Muscle of leg (tissue), 16 donors: ENCODE data around the gene ASCC3. TPM values are rescaled to one million over a fixed set of nuclear protein-coding genes. Genes with fewer than 3 reads are reported as not detected.

Experiments used
- DNase-seq: peaks from one replicate; pipeline ENCODE4 v3.0.0; 2013
- H3K27ac ChIP-seq: one replicate; pipeline ENCODE4 v1.5.1; 2013; ENCODE audit warnings: mild to moderate bottlenecking, low read length, control low read depth
- H3K27me3 ChIP-seq: one replicate; pipeline ENCODE4 v1.6.1; 2013; ENCODE audit warnings: low read length; ENCODE audit not compliant: control insufficient read depth, insufficient read depth
- H3K36me3 ChIP-seq: one replicate; pipeline ENCODE4 v1.6.1; 2013; ENCODE audit warnings: low read length; ENCODE audit not compliant: control insufficient read depth, insufficient read depth
- H3K4me1 ChIP-seq: one replicate; pipeline ENCODE4 v1.6.1; 2013; ENCODE audit warnings: low read length; ENCODE audit not compliant: control insufficient read depth, insufficient read depth
- H3K4me3 ChIP-seq: one replicate; pipeline ENCODE4 v1.5.1; 2013; ENCODE audit warnings: low read length, control low read depth
- H3K9me3 ChIP-seq: replicated peaks from 2 replicates; pipeline ENCODE4 v1.6.1; 2013; ENCODE audit warnings: low read depth, low read length; ENCODE audit not compliant: control insufficient read depth
- WGBS: methylation state at CpG from one replicate; pipeline ENCODE4 v1.1.5; 2013; ENCODE audit warnings: missing lambda C conversion rate; ENCODE audit not compliant: insufficient coverage; 5-methylcytosine and 5-hydroxymethylcytosine counted together
- long read RNA-seq, 11 donors: transcript quantifications; one replicate each; lab custom pipeline, GENCODE V29; 2026
- polyA plus RNA-seq, 8 donors: library from polyadenylated mRNA; unstranded; fragments of 120-200 nt; gene quantifications; one replicate each; pipeline versions ENCODE4 v1.2.1 to v1.2.3, GENCODE V29; 2013; ENCODE audit warnings: inconsistent platforms in 1 of 8, low replicate concordance in 1 of 8; ENCODE audit not compliant: insufficient read length in 8 of 8, insufficient read depth in 1 of 8
- total RNA-seq: library from RNA; stranded (reverse); fragments of 120-200 nt; gene quantifications from one replicate; pipeline ENCODE4 v1.2.4, GENCODE V29; 2013

The ASCC3 gene, protein sequence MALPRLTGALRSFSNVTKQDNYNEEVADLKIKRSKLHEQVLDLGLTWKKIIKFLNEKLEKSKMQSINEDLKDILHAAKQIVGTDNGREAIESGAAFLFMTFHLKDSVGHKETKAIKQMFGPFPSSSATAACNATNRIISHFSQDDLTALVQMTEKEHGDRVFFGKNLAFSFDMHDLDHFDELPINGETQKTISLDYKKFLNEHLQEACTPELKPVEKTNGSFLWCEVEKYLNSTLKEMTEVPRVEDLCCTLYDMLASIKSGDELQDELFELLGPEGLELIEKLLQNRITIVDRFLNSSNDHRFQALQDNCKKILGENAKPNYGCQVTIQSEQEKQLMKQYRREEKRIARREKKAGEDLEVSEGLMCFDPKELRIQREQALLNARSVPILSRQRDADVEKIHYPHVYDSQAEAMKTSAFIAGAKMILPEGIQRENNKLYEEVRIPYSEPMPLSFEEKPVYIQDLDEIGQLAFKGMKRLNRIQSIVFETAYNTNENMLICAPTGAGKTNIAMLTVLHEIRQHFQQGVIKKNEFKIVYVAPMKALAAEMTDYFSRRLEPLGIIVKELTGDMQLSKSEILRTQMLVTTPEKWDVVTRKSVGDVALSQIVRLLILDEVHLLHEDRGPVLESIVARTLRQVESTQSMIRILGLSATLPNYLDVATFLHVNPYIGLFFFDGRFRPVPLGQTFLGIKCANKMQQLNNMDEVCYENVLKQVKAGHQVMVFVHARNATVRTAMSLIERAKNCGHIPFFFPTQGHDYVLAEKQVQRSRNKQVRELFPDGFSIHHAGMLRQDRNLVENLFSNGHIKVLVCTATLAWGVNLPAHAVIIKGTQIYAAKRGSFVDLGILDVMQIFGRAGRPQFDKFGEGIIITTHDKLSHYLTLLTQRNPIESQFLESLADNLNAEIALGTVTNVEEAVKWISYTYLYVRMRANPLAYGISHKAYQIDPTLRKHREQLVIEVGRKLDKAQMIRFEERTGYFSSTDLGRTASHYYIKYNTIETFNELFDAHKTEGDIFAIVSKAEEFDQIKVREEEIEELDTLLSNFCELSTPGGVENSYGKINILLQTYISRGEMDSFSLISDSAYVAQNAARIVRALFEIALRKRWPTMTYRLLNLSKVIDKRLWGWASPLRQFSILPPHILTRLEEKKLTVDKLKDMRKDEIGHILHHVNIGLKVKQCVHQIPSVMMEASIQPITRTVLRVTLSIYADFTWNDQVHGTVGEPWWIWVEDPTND (N-terminal part only)
- total RNA-seq (23.8 TPM), polyA plus RNA-seq (10 to 100 TPM; 11.0 to 16.9 (median 15.0) TPM)
- long read RNA-seq, donor 1 = 0 reads
- long read RNA-seq, donor 2 = 0 reads
- long read RNA-seq, donor 3, partial matches to known transcripts = 0 of 2 reads
- long read RNA-seq, donor 3, other reads (novel, unspliced or antisense) = 0 of 2 reads
- long read RNA-seq, donor 4 = 0 reads
- long read RNA-seq, donor 5 = 0 reads
- long read RNA-seq, donor 6, partial matches to known transcripts = 0 of 1 reads
- long read RNA-seq, donor 6, other reads (novel, unspliced or antisense) = 0 of 1 reads
- long read RNA-seq, donor 7, partial matches to known transcripts = 0 of 2 reads
- long read RNA-seq, donor 7, other reads (novel, unspliced or antisense) = 0 of 2 reads
- long read RNA-seq, donor 8 = 0 reads
- long read RNA-seq, donor 9, partial matches to known transcripts = 0 of 3 reads
- long read RNA-seq, donor 9, other reads (novel, unspliced or antisense) = 0 of 3 reads
- long read RNA-seq, donor 10, partial matches to known transcripts = 0 of 1 reads
- long read RNA-seq, donor 10, other reads (novel, unspliced or antisense) = 0 of 1 reads
- long read RNA-seq, donor 11 = 0 reads

DNA sequence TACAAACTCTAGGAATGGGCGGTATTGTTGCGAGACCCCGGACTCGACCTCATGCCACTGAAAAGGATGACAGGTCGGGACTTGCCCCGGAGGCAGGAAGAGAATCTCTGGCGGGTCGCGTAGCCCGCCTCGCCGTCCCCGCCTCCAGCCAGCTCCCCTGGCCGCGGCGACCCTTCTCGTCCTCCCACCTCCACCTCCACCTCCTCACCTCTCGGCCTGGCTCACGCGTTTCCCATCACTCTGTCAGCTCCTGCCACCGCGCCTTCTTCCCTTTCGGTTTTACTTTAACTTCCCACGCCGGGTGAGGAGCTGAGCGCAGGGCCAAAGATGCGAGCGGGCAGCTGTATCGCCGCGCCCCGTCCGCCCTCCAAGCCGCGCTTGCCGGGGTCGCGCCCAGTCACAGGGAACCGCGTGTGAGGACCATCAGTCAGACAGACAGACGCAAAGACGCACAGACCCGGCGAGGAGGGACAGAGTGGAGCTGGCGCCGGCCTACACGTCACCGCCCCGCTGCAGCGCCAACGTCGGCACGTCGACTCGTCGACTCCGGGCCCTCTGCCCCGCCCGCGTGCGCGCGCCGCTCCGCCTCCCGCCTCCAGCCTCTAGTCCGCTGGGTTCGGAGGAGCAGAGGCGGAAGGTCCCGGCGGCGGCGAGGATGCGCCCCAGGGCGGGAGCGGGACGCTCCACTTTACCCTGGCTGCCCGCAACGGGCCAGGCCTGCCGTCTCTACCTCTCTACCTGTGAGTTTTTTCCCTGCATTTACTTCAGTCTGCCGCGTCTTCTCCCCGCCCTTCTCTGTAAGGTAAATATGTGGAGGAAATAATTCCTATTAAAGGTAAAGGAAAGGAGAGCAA, at the start of gene ASCC3:
Gene ASCC3 (minus strand): TSS at position 477 of the 854 bp plus-strand sequence. CDS start 13,332 bp downstream, outside the sequence.
- H3K4me1 ChIP-seq = peaks cover 4% of the 10 kb centered on the region
- 0% methylated on average over 71 of the region's 83 CpGs for WGBS
- peak; percentile 96 for DNase-seq
- H3K4me3 ChIP-seq = peak within 1 kb of the TSS; percentile 94
- no peaks in the 10 kb centered on the region for H3K36me3 ChIP-seq
- no peaks in the 10 kb centered on the region for H3K9me3 ChIP-seq
- peak within 1 kb of the TSS; percentile 96 for H3K27ac ChIP-seq
- no peaks in the 10 kb centered on the region for H3K27me3 ChIP-seq

DNA sequence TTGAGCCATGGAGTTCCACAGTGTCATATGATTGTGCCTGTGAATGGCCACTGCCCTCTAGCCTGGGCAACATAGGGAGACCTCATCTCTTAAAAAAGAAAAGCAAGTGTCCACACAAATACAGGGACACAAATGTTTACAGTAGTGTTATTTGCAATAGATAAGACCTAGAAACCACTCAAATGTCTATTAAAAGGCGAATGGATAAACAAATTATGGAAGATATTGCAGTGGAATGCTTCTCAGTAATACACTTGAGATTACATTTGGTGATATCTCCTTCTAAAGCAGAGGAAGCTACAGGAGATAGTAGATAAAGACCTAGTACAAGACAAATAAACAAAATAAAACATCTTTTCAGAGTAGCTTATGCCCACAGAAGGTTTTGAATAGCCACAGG, 44.6 kb upstream of the ASCC3 start:
- Histone ChIP-seq H3K27me3 (no peaks in the 10 kb centered on the region), H3K4me3 (no peak overlapping the region), H3K4me1 (no peaks in the 10 kb centered on the region), H3K36me3 (no peaks in the 10 kb centered on the region), H3K9me3 (no peaks in the 10 kb centered on the region), H3K27ac (no peak overlapping the region)
- DNase-seq = no peak
- no CpG with 5 or more reads among the region's 1 CpG for WGBS

DNA sequence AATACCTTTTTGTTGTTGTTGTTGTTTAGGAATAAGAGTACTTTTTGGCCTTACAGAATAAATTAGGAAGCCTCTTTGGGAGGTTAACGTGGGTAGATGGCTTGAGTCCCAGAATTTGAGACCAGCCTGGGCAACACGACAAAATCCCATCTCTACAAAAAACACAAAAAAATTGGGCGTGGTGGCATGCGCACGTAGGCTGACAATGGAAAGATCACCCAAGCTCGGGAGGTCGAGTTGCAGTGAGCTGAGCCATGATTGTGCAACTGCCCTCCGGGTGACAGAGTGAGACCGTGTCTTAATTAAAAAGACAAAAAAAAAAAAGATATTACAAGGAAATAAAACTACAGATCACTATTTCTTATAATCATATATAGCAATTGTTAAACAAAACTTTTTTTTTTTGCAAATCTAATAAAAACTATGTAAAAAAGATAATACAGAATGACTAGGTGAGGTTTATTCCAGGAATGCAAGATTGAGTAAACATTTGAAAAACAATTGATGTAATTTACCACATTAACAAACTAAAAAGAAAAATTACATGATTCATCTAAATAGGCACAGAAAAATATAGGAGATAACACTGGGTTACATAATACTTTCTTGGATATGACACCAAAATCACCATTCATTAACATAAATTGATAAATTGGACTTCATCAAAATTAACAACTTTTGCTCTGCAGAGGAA, 43.6 kb upstream of the ASCC3 start:
- no peak overlapping the region for H3K4me3 ChIP-seq
- no peaks in the 10 kb centered on the region for H3K36me3 ChIP-seq
- H3K27me3 ChIP-seq = no peaks in the 10 kb centered on the region
- no peaks in the 10 kb centered on the region for H3K9me3 ChIP-seq
- DNase-seq = no peak
- H3K27ac ChIP-seq = no peak overlapping the region
- WGBS = no CpG with 5 or more reads among the region's 9 CpGs
- H3K4me1 ChIP-seq = no peaks in the 10 kb centered on the region

DNA sequence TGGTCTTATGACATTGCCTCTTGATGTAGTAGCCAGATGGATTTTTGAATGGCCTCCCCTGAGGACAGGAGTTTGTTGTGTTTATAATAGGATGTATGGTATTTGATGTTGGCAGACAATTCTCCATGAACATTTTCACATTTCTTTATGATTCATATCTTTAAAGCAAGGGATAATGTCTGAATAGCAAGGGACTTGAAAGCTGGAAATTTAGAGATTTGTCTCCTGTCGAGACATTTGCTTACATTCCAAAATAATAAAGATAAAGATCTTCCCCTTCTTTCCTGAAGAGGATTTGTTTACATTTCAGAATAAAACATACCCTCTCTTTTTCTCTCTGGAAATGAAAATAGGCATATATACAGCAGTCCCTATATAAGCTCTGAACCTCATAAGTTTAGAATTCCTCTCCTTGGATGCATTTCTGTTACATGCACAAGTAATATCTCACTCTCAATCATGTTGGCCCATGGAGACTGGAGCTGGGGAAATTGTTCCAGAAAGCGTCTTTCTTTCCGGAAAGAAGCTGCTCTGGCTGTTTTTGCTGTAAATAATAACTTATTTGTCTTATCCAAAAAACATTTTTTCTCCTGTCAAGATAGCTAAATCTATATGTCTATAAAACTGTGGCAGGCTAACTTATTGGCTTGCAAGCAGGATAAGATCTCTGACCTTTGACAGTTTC, 42.5 kb upstream of the ASCC3 start:
- Histone ChIP-seq H3K4me3 (no peak overlapping the region), H3K4me1 (no peaks in the 10 kb centered on the region), H3K9me3 (no peaks in the 10 kb centered on the region), H3K27ac (no peak overlapping the region), H3K36me3 (no peaks in the 10 kb centered on the region), H3K27me3 (no peaks in the 10 kb centered on the region)
- no CpG with 5 or more reads among the region's 3 CpGs for WGBS
- peak; percentile 81 for DNase-seq

DNA sequence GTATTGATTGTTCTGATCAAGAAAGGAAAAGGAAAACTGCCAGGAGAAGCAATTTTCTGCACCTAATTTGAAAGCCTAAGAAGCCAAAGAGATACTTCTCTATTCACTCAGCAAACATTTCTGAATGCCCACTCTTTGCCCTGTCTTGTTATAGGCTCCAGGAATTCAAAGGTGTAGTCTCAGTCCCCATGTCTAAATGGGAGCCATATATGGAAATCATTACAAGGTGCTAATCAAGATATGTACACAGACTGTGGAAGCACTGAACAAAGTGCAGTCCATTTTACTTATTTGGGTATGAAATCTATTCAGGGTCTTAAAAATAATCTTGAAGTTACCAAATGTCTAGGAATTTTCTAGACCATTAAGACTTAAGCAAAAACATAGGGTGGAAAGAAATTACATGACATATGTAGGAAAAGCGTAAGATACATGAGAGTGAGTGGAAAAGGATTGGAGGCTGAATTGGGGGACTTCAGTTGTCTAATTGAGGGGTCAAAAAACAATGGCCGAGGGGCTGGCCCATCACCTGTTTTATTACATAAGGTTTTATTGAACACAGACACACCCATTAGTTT, 39.0 kb upstream of the ASCC3 start:
- no peaks in the 10 kb centered on the region for H3K27me3 ChIP-seq
- WGBS = no CpG with 5 or more reads among the region's 2 CpGs
- no peak overlapping the region for H3K4me3 ChIP-seq
- H3K4me1 ChIP-seq = no peaks in the 10 kb centered on the region
- no peak for DNase-seq
- H3K36me3 ChIP-seq = no peaks in the 10 kb centered on the region
- H3K27ac ChIP-seq = no peak overlapping the region
- no peaks in the 10 kb centered on the region for H3K9me3 ChIP-seq

DNA sequence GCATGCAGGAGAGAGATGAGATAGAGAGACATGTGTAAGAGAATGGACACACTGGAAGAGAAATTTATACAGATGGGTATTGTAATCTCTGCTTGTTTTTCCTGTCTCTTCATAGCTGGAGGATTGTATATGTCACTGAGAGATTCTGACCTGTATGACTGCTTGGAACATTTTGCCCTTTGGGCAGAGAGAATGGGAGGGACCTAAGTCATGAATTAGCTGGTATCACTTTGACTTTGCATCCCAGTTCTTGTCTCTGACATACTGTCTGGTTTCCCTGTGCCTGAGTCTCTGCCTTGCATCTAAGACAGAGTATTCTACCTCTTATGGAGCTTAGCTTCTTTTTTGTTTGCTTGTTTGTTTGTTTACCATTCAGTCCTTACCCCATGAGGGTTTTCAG, 37.0 kb upstream of the ASCC3 start:
- no peaks in the 10 kb centered on the region for H3K27me3 ChIP-seq
- no peaks in the 10 kb centered on the region for H3K36me3 ChIP-seq
- no peak overlapping the region for H3K27ac ChIP-seq
- no peaks in the 10 kb centered on the region for H3K4me1 ChIP-seq
- H3K9me3 ChIP-seq = no peaks in the 10 kb centered on the region
- no peak for DNase-seq
- no peak overlapping the region for H3K4me3 ChIP-seq

DNA sequence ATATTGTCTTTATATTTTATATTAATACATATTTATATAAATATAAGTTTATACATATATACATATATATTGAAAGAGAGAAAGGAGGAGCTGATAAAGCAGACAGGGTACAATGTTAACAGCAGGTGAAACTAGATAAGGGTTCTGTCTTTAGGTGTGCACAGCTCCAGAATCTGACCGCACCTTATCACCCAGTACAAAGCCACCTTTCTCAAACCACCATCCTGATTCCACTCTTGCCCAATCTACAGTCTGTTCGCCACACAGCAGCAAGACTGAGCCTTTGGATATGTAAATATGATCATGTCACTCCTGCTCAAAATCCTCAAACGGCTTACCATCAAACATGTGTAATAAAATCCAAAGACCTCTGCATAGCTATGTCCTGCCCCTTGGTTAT, 34.7 kb upstream of the ASCC3 start:
- Histone ChIP-seq H3K27me3 (no peaks in the 10 kb centered on the region), H3K9me3 (no peaks in the 10 kb centered on the region), H3K36me3 (no peaks in the 10 kb centered on the region), H3K27ac (no peak overlapping the region), H3K4me3 (no peak overlapping the region), H3K4me1 (no peaks in the 10 kb centered on the region)
- no CpG with 5 or more reads among the region's 3 CpGs for WGBS
- DNase-seq = no peak
